Mammary epithelial cell (primary cell): ENCODE measurements around the gene ITGAD.

Experiments
- CTCF ChIP-seq, 2 donors: IDR thresholded peaks in 1 of 2; conservative IDR thresholded peaks in 1 of 2; 2 replicates each; pipeline ENCODE4 v1.5.1; 2011 to 2012; ENCODE audit warnings: inconsistent platforms in 2 of 2, low read length in 2 of 2, mild to moderate bottlenecking in 2 of 2, control low read depth in 1 of 2, low read depth in 1 of 2; ENCODE audit not compliant: insufficient read depth in 1 of 2; ENCODE audit errors: extremely low read depth in 1 of 2
- EZH2 ChIP-seq: IDR thresholded peaks from 2 replicates; pipeline ENCODE4 v1.6.1; 2012; ENCODE audit warnings: low read length, inconsistent platforms, borderline replicate concordance

GRCh38 chr16:31440516-31441184 lies 47.5 kb downstream of the ITGAD start:
- TF ChIP-seq CTCF (conservative IDR thresholded peaks at IDR 0.05 in 1 of 2, IDR thresholded peaks at IDR 0.05 in 1 of 2; ENCODE audit: extremely low read depth in 1 of 2, insufficient read depth in 1 of 2, low read depth in 1 of 2, low read length in 2 of 2) (no peak), EZH2 (no peak)
